HL-60/S4 (cell line): Measurements from ENCODE around the gene FNBP1.

Experiments
- in situ Hi-C: fragments of 300-500 bp; cut with MboI; formaldehyde crosslinking; loops from 2 replicates; pipeline ENCODE4 v1.14.3; 2022; ENCODE audit warnings: low sequenced_read_pairs

FNBP1 gene

DNA sequence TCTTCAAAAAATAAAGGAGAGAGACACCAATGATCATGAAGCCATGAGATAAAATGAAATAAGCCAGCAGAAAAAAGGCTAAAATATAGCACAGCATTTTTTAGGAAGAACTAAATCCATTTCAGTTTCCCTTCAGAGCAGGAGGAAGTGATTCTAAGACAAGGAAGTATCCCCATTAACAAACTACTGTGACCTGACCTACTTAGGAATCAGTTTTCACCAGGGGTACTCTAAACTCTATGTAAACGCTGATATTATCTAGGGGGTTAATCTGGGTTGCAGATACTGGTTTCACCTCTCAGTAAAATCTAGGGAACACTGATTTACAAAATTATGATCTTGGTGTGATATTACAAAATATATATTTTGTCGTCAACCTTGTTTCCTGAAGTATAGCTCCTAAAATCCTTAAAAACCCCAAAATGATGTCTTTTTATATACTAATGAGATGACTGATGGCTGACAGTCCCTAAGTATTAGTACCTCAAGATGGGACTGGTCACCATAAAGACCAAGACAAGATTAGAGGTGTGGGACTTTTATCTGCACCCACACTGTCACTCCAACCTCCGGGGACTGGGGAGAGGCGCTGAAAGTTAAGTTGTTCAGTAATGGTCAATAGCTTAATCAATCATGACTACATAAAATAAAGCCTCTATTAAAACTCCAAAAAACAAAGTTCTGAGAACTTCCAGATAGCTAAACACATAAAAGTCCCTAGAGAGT is 2.9 kb upstream of the FNBP1 start:
- in situ Hi-C loops, result no loop called here

DNA sequence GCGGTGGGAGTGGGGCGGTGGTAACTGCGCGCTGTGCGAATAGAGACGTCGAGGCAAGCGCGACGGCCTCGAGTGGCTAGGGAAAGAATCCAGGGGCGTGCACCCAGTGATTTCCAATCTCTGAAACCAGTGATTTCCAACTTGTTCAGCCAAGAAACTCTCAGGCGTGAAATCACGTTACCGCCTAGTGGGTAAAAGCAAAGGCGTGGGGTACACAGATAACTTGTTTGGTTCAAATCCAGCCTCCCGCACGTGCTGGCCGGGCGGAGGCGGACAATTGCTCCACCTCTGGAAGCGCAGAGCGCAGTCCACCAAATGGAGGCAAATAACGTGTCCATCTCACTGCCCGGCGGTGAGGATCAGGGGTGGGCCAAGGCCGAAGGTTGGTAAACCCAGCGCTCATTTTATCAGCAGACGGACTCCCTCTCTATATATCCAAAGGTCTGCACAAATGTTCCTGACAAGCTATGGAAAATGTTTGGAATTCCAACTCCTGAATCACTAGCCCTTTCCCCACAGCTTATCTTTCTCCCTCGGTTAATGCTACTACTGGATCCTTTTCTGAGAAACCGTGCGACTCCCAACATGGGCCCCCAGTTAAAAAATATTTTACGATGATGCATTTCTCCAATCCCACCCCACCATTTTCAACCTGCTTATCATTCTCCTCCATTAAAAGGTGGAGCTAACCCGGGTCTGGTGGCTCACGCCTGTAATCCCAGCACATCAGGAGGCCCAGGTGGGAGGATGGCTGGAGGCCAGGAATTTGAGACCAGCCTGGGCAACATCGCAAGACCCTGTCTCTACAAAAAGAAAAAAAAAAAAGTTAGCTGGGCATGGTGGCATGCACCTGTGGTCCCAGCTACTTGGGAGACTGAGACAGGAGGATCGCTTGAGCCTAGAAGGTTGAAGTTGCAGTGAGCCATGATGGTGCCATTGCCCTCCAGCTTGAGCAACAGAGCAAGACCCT is 950 bp upstream of the FNBP1 start:
- in situ Hi-C loops, result no loop called here

DNA sequence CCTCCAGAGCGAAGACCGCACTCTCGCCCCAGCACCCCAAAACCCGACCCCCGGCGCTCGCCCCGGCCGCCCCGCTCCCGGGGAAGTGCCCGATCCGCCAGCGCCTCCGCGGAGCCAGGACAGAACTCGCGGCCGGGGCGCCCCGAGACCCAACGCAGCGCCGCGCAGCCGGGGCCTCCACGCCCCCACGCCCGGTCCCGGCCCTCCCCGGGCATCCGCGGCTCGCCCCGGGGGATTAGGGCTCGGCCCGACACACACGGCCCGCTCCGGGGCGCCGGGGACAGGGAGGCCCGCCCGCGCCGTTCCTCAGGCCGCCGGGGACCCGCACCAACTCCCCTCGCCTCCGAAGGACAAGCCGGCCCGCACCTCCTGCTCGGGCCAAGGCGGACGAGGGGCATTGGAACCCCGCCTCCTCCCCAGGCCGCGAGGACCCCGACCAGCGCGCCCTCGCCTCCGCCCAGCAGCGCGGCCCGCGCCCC is 544 bp downstream of the FNBP1 start:
- in situ Hi-C loops, result no loop called here

DNA sequence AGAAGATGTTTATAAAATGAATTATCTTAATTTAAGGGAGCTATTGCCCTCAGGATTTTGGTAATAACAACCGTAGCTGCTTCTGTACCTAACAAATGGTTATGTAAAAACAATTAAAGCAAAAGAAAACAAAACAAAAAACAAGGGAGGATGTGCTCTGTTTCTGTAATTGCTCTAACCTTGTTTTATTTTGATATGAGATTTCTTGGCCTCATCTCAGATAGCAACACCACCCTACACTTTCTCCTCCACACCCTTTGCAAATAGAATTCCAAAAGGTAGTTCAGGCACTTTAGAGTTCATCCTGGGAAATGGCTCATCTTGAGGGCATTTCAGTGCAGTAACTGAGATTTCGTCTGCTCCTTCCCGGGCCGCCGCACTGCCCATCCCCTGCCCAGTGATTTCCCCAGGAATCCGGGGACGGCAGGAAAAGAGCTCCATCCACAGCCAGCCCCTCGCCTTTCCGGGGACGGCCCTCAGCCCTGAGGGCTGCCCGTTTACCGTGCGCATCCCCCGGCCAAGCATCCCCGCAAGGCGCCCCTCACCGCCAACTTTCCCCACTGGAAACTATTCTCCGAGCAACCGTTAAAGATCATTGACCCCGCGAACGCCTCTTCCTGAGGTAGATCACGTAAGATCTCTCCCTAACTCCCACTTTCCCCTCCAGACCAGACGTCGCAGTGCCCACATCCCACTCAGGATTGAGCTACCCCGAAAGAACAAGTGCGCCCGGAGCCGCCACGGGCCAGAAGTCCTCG is 1.2 kb downstream of the FNBP1 start:
- in situ Hi-C loops, result no loop called here

DNA sequence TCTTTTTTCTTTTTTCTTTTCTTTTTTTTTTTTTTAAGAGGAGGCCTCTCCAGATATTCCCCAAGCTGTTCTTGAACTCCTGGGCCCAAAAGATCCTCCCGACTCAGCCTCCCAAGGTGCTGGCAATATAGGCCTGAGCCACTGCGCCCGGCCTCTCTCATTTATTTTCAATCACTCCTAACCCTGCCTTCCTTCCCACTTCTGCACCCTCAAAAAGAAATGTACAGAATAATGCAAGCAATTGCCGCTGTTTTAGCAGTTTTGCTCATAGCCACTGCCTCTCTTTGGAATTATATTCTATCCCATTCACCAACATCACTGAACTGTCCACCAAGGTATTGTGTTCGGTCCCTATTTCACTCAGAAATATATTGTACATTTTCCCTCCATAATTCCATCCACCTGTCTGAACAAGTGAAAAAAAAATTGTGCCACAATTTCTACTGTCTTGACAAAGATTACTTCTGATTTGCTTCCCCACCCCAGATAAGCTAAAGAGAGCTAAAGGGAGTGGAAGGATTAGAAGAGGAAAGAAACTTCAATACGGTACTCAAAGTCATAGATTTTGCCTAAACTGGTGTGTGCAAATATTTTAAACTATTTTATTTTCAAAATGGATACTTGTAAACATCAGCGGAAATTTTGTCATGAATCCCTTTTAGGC is 1.9 kb downstream of the FNBP1 start:
- in situ Hi-C loops, result no loop called here

DNA sequence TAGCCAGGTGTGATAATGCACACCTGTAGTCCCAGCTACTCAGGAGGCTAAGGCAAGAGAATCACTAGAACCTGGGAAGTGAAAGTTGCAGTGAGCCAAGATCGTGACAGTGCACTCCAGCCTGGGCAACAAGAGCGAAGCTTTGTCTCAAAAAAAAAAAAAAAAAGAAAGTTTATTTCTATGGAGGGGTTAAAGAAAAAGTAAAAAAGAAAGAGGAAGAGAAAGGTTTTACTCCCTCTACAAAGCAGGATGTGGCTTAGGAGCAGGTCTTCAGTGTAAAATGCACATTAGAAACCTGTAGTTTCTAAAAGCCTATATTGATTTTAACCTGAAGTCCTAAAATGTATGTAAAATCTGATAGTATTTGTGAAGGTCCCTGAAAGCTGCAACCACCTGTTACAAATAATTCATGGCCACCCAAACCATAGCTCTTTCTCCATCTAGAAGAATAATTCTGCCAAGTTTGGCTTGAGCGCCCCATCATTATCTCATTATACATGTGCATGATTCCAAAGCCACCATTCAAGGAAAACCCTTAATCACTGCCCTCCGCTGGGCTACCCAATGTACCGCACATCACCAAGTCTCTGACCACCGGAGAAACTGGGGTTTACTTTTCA is 3.4 kb downstream of the FNBP1 start:
- in situ Hi-C loops, result no loop called here

DNA sequence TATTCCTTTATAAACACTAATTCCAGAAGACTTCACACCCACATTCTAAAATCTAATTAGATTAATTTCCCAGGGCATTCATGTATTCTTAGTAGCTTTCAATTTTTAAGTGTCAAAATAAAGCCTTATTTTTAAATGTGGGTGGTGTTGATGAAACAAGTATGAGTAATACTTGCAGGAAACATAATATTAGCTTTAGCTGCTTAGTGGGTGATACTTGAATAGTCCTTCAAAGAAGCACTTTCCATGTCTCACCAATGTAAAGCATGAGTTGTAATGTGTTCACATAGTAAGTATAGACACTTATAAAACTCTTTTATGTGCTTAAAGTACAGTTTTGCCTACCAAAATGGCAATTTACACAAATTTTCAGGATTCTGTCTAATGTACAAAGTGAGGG is 6.9 kb downstream of the FNBP1 start:
- in situ Hi-C loops, result no loop called here

DNA sequence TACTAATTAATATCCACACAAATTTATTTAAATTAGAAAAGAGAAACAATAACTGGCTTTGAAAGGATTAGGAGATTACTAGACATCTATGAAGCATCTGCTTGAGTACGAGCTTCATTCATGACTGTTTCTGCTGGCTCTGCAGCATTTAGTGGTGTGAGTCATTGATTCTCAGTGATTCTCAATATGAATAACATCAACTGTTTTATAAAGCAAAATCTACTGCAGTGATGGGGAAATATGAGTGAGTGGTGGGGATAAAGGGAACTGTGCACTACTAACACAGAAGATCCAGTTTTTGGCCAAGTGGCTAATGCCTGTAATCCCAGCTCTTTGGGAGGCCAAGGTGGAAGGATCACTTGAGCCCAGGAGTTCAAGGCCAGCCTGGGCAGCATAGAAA is 8.4 kb downstream of the FNBP1 start:
- in situ Hi-C loops, result no loop called here

DNA sequence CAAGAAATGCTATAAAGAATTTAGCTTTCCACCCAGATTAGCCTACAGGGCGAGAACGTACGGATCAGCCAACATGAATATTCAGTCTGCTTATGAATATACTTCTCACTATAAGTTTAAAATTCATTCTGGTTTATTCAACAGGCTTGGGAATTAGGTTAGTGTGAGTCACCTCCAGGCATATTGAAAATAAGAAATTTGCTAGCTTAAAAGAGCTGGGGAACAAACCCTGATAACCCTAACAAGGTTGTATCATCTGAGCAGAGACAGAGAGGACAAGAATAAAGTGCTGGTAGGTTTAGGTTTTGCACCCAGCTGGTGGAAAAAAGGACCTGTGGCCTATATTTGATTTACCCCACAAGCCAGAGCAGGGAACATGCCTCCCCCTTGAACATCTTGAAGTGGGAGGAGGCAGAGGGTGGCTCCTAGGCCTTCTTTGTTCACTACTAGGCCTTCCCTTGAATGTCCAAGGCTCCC is 12.3 kb downstream of the FNBP1 start:
- in situ Hi-C loops, result no loop called here

DNA sequence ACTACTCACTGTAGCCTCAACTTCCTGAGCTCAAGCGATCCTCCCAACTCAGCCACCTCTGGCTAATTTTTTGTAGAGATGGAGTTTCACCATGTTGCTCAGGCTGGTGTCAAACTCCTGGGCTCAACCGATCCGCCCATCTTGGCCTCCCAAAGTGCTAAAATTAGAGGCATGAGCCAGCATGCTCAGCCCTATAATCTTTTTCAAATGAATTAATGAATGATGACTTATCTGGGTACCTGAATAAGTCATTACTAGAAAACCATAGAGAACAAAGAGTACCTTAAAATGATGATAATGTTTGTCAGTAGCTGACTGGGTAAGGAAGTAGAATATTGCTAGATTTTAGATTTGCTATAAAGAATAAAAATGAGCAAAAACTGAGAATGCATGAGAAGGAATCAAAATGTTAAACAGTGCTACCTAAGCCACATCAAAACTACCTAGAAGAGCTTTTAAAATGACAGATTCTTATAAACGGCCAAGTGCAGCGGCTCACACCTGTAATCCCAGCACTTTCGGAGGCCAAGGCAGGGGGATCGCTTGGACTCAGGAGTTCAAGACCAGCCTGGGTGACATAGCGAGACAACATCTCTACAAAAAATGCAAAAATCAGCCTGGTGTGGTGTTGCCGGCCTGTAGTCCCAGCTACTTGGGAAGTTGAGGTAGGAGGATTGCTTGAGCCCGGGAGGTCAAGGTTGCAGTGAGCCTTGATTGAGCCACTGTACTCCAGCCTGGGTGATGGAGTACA is 13.6 kb downstream of the FNBP1 start:
- in situ Hi-C loops, result no loop called here

DNA sequence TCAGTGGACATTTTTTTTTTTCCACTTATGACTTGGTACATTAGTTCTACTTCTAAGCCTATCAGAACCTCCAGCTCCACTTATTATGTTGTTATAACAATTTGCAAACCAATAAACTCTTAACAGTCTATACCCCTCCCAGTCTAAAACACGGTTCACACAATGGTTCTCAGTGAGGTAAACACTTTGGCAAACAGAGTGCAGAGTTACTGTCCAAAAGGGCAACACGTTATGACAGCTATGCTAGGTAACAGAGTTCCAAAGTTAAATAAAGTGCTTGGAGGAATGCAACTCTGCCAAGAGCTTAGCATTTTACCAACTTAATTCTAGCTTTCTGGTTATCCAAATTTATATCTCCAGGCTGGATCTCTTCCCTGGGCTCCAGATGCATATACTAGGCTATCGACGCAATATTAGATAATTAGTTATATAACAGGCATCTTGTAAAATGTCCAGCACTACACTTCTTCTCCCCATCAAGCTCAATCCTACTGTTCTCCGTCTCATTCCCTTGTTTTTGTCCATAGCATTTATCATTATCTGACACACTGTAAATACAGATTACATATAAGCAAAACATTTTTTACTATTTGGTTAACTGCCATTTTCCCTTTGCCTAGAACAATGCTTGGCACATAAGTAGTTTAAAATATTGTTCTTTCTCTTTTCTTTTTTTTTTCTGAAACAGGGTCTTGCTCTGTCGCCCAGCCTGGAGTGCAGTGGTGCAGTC is 14.3 kb downstream of the FNBP1 start:
- in situ Hi-C loops, result no loop called here

DNA sequence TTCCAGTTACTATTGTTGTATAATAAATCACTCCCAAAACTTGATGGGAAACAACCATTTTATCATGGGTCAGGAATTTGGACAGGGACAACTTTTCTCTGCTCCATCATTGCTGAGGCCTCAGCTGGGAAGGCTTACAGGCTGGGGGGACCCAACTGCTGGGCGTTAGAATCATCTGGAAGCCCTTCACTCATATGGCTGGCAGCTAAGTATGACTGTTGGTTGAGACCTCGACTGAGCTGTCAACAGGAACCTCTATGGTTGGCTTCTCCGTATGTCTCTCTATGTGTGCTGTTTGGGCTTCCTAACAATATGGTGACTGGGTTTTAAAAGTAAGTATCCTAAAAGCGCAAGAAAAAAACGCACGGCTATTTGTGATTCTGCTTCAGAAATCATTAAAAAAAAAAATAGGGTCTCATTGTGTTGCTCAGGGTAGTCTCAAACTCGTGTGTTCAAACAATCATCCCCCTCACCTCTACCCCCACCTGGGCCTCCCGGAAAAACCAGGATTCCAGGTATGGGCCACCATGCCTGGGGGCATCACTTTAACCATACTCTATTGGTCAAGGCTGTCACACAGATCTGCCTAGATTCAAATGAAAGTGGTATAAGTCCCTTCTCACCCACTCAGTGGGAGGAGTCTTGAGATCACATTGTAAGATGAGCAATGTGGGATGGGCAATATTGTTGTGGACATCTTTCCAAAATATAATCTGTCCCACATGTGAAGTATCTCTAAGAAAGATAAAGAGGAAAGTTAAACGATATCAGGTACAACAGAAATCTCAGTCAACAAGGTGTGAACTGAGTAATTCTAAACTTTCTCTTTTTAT is 15.2 kb downstream of the FNBP1 start:
- in situ Hi-C loops, result no loop called here

DNA sequence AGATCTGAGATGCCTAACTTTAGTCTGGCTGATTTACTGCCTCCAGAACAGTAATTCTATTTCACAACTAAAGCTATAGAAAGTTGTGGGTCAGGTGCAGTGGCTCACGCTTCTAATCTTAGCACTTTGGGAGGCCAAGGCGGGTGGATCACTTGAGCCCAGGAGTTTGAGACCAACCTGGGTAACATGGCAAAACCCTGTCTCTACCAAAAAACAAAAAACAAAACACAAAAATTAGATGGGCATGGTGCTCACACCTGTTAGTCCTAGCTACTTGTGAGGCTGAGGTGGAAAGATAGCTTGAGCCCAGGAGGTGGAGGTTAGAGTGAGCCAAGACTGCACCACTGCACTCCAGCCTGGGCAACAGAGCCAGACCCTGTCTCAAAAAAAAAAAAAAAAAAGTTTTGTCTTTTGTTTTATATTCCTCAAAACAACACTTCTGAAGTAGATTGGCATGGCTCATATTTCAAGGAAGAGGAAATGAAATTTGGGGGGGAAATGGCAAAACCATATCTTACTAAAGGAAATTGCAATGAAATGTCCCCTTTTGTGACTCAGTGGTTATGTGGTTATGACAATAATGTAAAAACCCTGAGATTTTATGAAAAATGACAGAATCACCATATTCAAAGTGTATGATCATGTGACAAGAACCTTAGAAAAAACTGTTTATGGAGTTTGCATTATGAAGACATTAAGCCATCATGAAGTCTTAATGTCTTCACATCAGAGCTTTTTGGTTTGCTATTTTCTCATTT is 16.2 kb downstream of the FNBP1 start:
- in situ Hi-C loops, result no loop called here

DNA sequence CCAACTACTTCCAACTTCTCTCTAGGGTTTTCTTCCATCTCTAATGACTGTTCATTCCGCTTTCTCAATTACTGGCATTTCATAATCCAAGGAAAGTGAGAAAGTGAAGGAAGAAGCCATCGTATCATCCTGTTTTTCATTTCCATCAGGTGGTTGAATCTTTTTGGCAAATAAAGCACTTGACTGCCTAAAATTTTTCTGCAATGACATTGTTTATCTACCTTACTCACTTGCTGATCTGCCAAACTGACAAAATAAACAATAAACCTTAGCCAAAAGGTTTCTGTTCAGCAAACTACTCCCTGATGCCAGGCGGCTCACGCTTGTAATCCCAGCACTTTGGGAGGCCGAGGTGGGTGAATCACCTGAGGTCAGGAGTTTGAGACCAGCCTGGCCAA is 18.4 kb downstream of the FNBP1 start:
- in situ Hi-C loops, result no loop called here

DNA sequence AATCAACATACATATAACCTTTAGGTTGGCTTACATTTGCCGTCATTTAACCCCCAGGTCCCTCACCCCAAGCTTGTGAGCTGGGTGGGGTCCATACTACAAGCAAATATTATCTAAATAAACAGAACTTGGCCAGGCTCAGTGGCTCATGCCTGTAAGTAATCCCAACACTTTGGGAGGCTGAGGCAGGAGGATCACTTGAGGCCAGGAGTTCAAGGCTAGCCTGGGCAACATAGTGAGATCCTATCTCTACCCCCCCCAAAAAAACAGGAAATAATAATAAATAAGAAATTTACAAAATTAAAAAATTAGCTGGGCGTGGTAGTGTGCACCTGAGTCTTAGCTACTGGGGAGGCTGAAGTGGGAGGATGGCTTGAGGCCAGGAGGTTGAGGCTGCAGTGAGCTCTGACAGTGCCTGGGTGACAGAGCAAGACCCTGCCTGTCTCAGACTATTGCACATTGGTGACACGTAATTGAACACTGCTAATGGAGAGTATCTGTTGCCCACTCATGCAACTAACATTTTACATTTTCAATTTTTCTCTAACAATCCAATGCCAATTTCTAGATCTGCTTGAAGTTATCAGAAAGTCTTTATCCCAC is 18.9 kb downstream of the FNBP1 start:
- in situ Hi-C loops, result no loop called here

DNA sequence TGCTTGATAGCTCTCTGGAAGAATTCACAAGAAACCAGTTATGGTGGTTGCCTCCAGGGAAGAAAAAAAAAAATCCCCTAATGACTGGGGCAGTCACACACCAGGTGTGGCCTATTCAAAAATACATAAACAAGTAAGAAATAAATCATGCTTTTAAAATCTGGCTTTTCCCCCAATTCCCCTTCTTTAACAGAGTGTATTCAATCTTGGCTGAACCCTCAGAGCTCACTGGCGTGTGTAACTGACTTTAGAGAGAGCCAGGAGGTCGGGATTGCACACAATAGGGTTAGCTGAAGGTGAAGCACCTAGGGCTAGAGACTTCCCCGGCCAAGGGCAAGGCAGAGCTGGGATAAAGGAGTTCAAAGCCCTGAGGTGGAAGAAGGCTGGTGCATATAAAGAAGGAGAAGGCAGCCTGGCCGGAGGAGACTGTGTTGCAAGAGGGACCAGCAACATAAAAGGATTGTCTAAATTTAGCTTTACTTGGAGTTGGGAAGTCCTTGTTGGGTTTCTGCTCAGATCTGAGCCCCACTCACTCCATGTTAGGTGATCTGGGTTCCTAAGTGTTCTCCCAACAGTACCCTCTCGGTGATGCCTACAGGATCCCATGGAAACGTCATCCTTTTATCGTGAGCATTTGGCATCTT is 19.7 kb downstream of the FNBP1 start:
- in situ Hi-C loops, result no loop called here
